ENCODE data around the gene PRSS48.

DNA sequence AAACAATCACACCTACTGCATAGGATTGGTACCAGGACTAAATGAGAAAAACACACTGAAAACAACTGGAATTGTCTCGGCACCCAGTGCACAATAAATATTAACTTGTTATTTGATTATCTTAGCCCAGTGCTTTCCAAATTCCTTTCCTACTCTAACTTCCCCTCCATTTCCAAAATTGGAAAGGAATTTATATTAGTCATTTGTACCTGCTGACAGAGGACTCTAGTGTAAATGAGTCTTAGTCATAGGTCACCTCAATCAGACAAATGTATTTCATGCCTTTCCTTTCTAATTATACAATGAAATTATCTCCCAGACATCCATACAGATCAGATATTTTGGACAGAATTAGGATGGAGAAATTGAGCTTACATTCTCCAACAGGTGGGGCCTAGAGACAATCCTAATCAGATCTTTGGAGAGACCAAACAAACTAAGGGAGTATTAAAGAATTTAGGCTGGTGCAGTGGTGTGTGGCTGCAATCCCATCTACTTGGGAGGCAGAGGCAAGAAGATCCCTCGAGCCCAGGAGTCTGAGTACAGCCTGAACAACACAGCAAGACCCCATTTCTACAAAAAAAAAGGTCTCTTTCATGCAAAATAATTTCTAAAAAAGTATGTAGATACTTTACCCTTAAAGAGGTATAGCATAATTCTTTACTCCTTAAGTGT, 38.4 kb downstream of the PRSS48 start:
- TF ChIP-seq POLR2A (IDR thresholded peaks at IDR 0.05) (no peak), POLR2AphosphoS5 (IDR thresholded peaks at IDR 0.05) (peak; percentile 65), EP300 (IDR thresholded peaks at IDR 0.05) (no peak)
- TF ChIP-seq, protein P1, sequence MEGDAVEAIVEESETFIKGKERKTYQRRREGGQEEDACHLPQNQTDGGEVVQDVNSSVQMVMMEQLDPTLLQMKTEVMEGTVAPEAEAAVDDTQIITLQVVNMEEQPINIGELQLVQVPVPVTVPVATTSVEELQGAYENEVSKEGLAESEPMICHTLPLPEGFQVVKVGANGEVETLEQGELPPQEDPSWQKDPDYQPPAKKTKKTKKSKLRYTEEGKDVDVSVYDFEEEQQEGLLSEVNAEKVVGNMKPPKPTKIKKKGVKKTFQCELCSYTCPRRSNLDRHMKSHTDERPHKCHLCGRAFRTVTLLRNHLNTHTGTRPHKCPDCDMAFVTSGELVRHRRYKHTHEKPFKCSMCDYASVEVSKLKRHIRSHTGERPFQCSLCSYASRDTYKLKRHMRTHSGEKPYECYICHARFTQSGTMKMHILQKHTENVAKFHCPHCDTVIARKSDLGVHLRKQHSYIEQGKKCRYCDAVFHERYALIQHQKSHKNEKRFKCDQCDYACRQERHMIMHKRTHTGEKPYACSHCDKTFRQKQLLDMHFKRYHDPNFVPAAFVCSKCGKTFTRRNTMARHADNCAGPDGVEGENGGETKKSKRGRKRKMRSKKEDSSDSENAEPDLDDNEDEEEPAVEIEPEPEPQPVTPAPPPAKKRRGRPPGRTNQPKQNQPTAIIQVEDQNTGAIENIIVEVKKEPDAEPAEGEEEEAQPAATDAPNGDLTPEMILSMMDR (IDR thresholded peaks at IDR 0.05) = no peak
